Measurements from ENCODE around the gene VARS1. TPM values are rescaled to one million over a fixed set of nuclear protein-coding genes. Genes with fewer than 3 reads are reported as not detected.

The VARS1 gene
- total RNA-seq, 1 donor from 2014 or later = 124 TPM

GRCh38 chr6:31750411-31751022, 45.0 kb downstream of the VARS1 start:
- intact Hi-C loops (cut with micrococcal nuclease) = no loop called here

DNA sequence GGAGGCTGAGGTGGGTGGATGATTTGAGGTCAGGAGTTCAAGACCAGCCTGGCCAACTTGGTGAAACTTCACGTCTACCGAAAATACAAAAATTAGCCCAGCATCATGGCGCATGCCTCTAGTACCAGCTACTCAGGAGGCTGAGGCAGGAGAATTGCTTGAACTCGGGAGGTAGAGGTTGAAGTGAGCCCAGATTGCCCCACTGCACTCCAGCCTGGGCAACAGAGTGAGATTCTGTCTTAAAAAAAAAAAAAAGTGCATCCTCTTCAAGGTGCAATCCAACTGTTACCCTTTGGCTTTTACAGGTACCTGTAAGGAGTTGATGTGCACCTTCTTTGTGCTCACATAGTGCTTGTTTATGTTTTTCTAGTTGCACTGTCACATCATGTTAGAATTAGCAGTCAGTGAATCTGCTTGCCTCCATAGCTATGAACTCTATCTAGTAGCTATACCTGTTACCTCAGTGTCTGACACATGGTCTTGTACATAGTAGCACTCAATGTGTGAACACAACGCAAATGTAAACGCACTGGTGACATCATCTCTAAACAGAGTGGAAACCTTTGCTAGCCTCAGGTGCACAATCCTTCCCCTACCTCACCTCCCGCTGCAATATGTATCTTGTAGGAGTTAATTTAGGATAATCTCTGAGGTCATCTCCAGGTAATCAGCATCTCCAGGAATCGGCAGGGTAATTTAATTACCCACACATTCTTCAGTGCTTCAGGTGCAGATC, 46.1 kb downstream of the VARS1 start:
- intact Hi-C loops (cut with micrococcal nuclease) = no loop called here

Other genes with a start within 250 kb of the VARS1 start
- 1.3 and 1.7 TPM in 2 replicates for gene ATP6V1G2, start 249.1 kb downstream of the VARS1 start, total RNA-seq
- 14.3 and 16.3 TPM in 2 replicates for gene NFKBIL1, start 248.1 kb downstream of the VARS1 start, total RNA-seq
- gene LTA, start 223.5 kb downstream of the VARS1 start, total RNA-seq = 29.4 and 30.0 TPM in 2 replicates
- 45.3 and 45.8 TPM in 2 replicates for gene TNF, start 220.2 kb downstream of the VARS1 start, total RNA-seq
- gene LTB, start 213.3 kb downstream of the VARS1 start, total RNA-seq = 767 and 782 TPM in 2 replicates
- gene LST1, start 209.5 kb downstream of the VARS1 start, total RNA-seq = 29.8 and 33.1 TPM in 2 replicates
- gene NCR3, start 202.7 kb downstream of the VARS1 start, total RNA-seq = 72.4 and 75.5 TPM in 2 replicates
- 67.9 and 70.2 TPM in 2 replicates for gene AIF1, start 180.5 kb downstream of the VARS1 start, total RNA-seq
- gene PRRC2A, start 175.0 kb downstream of the VARS1 start, total RNA-seq = 236 and 240 TPM in 2 replicates
- gene BAG6, start 143.1 kb downstream of the VARS1 start, total RNA-seq = 266 and 270 TPM in 2 replicates
- gene APOM, start 139.9 kb downstream of the VARS1 start, total RNA-seq = 3.0 TPM in 2 replicates
- gene C6orf47, start 135.0 kb downstream of the VARS1 start, total RNA-seq = 20.8 and 21.6 TPM in 2 replicates
- 29.2 and 31.4 TPM in 2 replicates for gene GPANK1, start 130.8 kb downstream of the VARS1 start, total RNA-seq
- 220 and 229 TPM in 2 replicates for gene CSNK2B, start 129.7 kb downstream of the VARS1 start, total RNA-seq
- 27.9 and 32.1 TPM in 2 replicates for gene LY6G5B, start 125.8 kb downstream of the VARS1 start, total RNA-seq
- 4.2 and 5.4 TPM in 2 replicates for gene LY6G5C, start 114.7 kb downstream of the VARS1 start, total RNA-seq
- 53.8 and 54.9 TPM in 2 replicates for gene ABHD16A, start 92.4 kb downstream of the VARS1 start, total RNA-seq
- gene LY6G6F, start 88.9 kb downstream of the VARS1 start, total RNA-seq = 0.34 TPM in 1 of 2 replicates, not detected in the other
- not detected in 2 replicates for gene LY6G6D, start 80.4 kb downstream of the VARS1 start, total RNA-seq
- gene LY6G6C, start 74.0 kb downstream of the VARS1 start, total RNA-seq = 0.25 TPM in 1 of 2 replicates, not detected in the other
- gene MPIG6B, start 72.4 kb downstream of the VARS1 start, total RNA-seq = not detected in 2 replicates
- gene DDAH2, start 66.5 kb downstream of the VARS1 start, total RNA-seq = 12.2 and 15.5 TPM in 2 replicates
- gene CLIC1, start 59.2 kb downstream of the VARS1 start, total RNA-seq = 590 and 596 TPM in 2 replicates
- gene MSH5, start 55.7 kb downstream of the VARS1 start, total RNA-seq = 75.2 and 76.5 TPM in 2 replicates
- 16.6 and 20.2 TPM in 2 replicates for gene SAPCD1, start 33.1 kb downstream of the VARS1 start, total RNA-seq
- 4.6 and 4.9 TPM in 2 replicates for gene VWA7, start 18.4 kb downstream of the VARS1 start, total RNA-seq
- 101 and 104 TPM in 2 replicates for gene LSM2, start 11.2 kb upstream of the VARS1 start, total RNA-seq
- 2.6 and 2.8 TPM in 2 replicates for gene HSPA1L, start 19.5 kb upstream of the VARS1 start, total RNA-seq
- 117 and 120 TPM in 2 replicates for gene HSPA1A, start 19.8 kb upstream of the VARS1 start, total RNA-seq
- gene HSPA1B, start 32.0 kb upstream of the VARS1 start, total RNA-seq = 83.9 and 85.5 TPM in 2 replicates
- gene NEU1, start 67.1 kb upstream of the VARS1 start, total RNA-seq = 14.6 and 15.4 TPM in 2 replicates
- not detected in 2 replicates for gene SLC44A4, start 83.2 kb upstream of the VARS1 start, total RNA-seq
- gene EHMT2, start 101.9 kb upstream of the VARS1 start, total RNA-seq = 70.9 and 73.1 TPM in 2 replicates
- 2.8 TPM in 2 replicates for gene ZBTB12, start 106.3 kb upstream of the VARS1 start, total RNA-seq
- 0.64 and 1.5 TPM in 2 replicates for gene C2, start 132.0 kb upstream of the VARS1 start, total RNA-seq
- gene CFB, start 150.3 kb upstream of the VARS1 start, total RNA-seq = not detected in 2 replicates
- 75.4 and 75.8 TPM in 2 replicates for gene NELFE, start 163.2 kb upstream of the VARS1 start, total RNA-seq
- gene SKIC2, start 163.4 kb upstream of the VARS1 start, total RNA-seq = 77.1 and 86.5 TPM in 2 replicates
- 17.3 and 18.8 TPM in 2 replicates for gene DXO, start 176.4 kb upstream of the VARS1 start, total RNA-seq
- gene C4A, start 186.3 kb upstream of the VARS1 start, total RNA-seq = 3.2 and 5.2 TPM in 2 replicates
- gene C4B, start 219.0 kb upstream of the VARS1 start, total RNA-seq = 3.5 and 4.6 TPM in 2 replicates
- gene CYP21A2, start 242.7 kb upstream of the VARS1 start, total RNA-seq = 0.59 TPM in 2 replicates